Measurements from ENCODE around the gene APEH. TPM values are rescaled to one million over a fixed set of nuclear protein-coding genes. Genes with fewer than 3 reads are reported as not detected.
A peak's percentile ranks its signal among the peaks of the same experiment; 100 is the strongest.

The APEH gene
- polyA plus RNA-seq (ENCODE audit: insufficient read length in 4 of 4), result 100 to 1,000 TPM; 136 to 159 (median 151) TPM

DNA sequence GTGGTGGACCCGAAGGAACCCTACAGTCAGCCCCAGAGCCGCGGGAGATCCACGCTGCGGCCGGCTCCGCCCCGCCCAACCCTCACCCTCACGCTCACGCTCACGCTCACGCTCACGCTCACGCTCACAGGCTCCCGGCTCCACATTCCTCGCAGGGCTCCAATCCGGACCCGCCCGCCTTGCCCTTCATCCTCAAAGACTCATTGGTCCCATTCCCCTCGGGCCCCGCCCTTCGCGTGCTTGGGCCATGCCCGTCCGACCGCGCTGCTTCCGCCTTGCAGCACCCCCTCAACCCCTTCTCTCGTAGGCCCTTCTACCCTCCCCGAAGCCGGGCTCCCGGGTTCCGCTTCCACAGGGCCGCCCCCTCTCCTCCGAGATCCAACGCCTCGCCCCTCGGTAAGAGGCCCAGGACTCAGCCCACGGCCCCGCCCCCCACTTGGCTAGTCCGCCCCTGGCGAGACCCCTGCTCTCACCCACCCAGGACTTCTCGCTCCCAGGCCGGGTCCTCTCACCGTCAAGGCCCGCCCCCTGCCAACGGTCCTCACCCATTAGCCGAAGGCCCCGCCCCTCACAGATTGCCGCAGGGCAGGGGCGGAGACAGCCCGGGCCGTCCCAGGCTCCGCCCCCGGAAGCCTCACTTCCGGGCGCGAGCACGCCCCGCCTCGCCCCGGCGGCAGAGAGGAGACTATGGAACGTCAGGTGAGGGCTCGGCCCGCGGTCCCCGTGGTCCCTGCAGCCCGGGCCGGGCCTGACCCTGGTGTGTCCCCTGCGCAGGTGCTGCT lies at the start of gene APEH:
TSS of gene APEH (plus strand) at position 637 of the 782 bp plus-strand sequence. CDS start at position 688, 51 bp downstream.
- DNase-seq (ENCODE audit: low read depth in 4 of 4, low spot score in 2 of 4), result peak; percentile 84 to 90 (median 89)

DNA sequence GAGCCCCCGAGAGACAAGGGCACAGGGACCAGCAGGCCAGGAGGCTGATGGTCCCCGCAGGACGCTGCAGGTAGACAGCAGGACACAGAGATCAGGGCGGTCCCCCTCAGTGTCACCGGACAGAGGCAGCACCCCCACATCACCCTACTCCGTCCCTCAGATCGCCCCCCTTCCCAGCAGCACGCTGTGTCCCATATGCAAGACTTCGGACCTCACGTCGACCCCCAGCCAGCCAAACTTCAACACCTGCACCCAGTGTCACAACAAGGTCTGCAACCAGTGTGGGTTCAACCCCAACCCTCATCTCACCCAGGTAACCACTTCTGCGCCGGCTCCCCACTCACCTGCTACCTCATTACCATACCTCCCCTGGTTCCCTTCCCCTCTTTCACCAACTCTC lies 49.1 kb upstream of the APEH start:
- no peak for DNase-seq (ENCODE audit: low read depth in 4 of 4, low spot score in 2 of 4)

DNA sequence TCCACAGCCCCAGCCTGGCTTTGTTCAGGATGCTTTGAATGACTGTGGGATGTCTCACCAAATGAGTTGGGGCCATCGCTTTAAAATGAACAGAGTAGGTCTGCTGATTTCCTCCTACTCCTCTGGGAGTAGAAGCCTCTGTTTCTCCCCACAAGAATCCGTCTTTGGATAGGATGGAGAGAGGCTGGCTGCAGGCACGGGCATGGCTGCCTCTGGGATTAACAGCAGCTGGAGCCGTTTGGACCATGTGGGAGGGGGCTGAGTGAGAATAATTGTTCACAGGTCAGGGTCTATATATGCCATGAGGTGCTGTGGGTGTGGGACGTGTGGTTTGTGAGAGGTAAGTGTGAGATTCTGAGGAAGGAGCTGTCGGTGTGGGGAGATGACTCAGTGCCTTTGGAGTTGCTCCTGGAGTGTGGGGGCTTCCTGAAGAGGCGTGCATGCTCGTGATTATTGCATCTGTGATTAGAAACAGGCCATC lies 48.0 kb upstream of the APEH start:
- DNase-seq (ENCODE audit: low read depth in 4 of 4, low spot score in 2 of 4), result no peak

DNA sequence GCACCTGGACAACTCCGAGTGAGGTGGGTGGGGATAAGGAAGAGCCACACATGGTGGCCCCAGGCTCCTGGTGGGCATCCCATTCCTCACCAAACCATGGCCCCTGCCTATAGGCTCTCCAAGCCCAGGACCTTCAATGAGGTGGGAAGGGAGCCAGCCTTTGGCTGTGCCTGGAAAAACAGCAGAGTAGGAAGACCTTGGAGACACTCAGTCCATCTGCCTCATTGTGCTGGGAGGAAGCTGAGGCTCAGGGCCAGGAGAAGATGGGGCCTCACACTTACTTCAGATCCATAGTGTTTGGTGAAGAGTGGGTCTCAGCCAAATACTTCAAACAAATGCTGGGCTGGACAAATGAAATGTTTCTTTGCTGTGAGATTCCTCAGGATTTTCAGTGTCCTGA lies 47.4 kb upstream of the APEH start:
- DNase-seq (ENCODE audit: low read depth in 4 of 4, low spot score in 2 of 4), result no peak

DNA sequence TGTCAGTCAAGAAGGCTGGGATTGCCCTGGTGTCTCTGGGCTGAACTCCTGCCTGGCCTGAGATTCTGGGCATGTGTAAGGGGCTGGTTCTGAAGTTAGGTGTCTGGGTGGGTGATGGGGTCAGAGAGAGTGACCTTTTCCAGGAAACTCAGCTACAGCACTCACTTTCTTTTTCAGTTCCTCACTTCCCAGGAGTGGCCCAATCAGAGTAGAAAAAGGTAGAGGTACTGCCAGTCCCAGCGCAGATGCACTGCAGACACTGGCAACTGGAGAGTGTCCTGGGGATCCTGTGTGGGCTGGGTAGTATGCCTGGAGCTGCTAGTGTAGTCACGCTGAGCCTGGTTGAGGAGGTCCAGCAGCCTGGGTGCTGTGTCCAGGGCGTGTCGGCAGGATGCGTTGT lies 46.5 kb upstream of the APEH start:
- DNase-seq (ENCODE audit: low read depth in 4 of 4, low spot score in 2 of 4), result no peak

DNA sequence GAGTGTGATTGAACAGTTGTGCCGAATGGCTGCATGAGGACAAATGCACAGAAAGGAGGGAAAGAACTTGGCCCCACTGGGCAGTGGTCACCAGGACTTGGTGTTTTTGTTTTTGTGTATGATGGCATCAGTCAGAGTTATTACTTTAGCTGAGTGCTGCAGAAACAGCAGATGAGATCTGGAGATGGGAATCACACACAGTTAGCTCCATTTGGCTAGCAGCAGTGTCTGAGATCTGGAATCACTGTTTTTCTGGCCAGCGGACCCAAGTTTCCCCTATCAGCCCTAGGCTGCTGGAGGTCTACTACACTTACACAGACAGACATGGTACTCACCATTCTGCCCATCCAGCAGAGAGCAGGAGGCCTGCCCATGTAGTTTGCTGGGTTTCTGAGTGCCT lies 45.9 kb upstream of the APEH start:
- no peak for DNase-seq (ENCODE audit: low read depth in 4 of 4, low spot score in 2 of 4)

DNA sequence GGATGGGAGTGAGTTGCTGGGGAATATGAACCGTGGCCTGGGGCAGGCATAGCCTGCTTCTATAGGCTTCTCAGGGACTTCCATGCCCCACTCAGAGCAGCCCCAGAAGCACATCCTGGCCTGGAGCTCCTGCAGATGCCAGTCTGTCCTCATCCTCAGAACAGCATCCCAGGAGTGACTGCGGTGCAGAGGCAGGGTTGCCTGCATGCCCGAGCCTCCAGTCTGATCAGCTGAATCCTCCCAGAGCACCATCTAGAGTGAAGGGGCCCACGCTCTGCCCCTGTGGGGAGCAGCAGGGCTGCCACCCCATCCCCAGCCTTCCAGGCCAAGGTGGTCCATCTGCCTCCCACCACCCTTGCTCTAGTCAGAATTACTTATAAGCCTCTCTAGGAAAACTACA lies 44.7 kb upstream of the APEH start:
- no peak for DNase-seq (ENCODE audit: low read depth in 4 of 4, low spot score in 2 of 4)

DNA sequence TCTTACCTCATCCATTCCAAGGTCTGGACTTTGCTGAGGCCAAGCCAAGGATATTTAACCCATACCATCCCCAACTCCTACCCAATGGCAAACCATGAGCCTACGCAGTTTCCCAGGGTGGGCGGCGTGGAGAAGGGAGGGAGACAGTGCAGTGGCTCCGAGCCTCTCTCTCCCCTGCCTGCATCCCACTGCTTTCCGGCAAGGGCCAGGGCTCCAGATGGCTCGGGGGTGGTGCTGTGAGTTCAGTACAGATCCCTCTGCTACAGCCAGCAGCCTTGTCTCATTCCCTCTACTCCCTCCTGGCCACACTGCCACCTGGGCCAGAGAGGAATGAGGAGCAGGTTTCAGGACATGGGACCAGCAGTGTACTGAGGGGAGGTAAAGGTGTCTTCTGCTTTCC lies 44.3 kb upstream of the APEH start:
- DNase-seq (ENCODE audit: low read depth in 4 of 4, low spot score in 2 of 4), result no peak

DNA sequence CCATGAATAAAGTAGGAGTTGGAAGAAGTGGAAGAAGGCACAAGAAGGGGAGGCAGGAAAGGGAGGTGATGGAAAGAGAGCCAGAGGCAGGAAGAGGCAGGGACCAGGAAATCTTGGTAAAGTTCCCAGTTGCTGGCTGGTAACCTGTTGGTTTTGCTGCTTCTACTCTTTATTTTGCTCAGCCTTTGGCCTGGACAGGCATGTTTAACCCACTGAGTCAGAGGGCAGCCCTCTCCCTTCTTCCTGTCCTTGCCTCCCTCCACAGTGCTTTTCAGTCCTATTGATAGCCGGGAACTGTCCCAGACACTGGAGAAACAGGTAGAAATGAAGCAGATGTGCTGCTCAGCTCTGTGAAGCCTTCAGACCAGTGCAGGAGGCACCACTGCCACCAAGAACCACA lies 43.4 kb upstream of the APEH start:
- no peak for DNase-seq (ENCODE audit: low read depth in 4 of 4, low spot score in 2 of 4)

DNA sequence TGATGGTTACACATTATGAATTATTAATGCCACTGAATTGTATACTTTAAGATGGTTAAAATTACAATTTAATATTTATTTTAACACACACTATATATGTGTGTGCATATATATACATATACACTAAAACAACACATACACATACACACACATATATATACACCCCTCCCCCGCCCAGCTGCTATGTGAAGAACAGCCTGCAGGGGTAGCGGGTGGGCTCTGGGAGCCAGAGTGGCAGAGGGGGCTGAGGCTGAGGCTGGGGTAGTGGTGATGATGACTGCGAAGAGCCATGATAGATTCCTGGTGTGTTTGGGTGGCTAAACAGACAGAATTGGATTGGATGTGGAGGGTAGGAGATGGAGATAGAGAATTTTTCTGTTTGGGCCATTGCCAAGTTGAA lies 39.4 kb upstream of the APEH start:
- no peak for DNase-seq (ENCODE audit: low read depth in 4 of 4, low spot score in 2 of 4)

DNA sequence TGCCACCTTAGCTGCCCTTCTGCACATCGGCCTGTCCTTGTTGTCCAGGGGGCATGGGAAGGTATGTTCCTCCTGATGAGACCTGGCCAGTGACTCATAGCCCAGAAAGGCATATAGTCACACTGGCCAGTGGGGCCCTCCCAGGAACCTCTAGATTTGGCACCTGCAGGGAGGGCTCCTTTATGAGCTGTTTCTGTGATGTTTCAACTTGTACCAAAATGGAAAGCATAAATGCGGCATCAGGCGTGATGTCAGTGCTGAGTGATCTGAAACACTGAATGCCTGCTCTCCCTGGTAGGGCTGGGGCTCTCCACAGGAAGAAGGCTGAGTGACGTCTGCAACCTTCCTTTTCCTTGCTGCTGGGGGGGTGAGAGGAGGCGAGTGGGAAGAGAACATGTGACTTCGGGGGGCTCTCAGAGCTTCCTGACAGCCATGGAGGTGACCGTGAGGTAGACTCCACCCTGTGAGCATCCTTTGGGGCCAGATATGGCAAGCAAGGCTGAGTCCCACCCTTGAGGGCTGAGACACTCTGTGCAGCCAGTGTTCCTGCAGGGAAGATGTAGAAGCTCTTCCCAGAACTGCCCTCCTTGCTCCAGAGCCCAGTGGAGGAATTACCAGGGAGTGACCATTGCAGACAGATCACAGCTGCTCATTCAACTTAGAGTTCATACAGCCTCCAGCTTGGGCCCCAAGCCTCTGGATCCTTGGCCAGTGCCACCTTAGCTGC lies 37.1 kb upstream of the APEH start:
- no peak for DNase-seq (ENCODE audit: low read depth in 4 of 4, low spot score in 2 of 4)

DNA sequence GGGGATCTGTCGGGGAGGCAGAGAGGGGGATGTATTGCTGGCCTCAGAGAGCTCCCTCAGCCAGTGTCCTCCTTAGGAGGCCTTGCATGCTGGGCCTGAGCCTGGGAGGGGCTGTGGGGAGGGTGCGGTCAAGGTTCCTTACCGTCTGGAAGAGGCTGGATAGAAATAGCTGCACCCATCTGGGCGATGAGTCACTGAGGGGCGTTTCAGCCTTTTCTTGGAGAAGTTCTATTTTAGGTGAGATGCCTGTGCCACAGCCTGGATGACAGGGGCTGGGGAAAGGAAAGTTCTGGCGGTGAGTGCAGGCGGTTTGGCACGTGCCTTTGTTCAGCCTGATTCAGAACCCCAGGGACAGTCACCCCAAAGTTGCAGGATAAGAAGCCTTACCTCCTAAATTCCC lies 35.7 kb upstream of the APEH start:
- no peak for DNase-seq (ENCODE audit: low read depth in 4 of 4, low spot score in 2 of 4)

DNA sequence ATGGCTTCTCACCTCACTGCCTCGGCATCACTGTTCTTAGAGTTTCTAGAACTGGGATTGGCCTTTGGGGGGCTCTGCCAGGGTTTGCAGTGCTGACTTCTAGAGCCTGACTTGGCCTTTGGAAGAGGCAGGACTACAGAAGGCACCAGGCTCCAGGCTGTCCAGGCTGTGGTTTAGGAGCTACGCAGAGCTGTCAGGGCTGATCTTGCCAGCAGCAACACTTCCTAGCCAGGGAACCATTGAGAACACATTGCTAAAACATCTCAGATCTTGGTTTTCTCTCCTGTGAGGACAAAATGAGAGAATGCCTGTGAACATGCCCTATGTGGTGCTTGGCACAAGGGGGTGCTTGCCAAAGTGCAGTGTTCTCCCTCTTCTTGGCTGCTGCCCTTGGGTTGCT lies 34.6 kb upstream of the APEH start:
- no peak for DNase-seq (ENCODE audit: low read depth in 4 of 4, low spot score in 2 of 4)

DNA sequence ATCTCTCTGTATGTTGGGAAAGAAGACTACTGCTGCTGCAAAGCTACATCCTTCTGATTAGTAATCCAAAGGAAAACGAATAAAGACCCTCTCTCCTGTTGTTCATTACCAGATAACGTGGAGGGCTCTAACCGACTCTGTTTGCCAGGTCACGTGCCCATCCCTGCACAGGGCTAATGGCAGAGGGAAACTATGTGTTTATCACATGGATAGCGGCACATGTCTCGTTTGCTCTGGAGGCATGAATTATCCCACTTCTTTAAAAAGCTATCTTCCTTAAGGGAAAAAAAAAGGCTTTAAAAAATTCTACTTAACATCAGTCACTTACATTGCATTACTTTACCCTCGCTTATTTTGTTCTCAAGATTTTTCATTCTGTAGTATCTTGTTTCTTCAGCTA lies 32.9 kb upstream of the APEH start:
- DNase-seq (ENCODE audit: low read depth in 4 of 4, low spot score in 2 of 4), result no peak

DNA sequence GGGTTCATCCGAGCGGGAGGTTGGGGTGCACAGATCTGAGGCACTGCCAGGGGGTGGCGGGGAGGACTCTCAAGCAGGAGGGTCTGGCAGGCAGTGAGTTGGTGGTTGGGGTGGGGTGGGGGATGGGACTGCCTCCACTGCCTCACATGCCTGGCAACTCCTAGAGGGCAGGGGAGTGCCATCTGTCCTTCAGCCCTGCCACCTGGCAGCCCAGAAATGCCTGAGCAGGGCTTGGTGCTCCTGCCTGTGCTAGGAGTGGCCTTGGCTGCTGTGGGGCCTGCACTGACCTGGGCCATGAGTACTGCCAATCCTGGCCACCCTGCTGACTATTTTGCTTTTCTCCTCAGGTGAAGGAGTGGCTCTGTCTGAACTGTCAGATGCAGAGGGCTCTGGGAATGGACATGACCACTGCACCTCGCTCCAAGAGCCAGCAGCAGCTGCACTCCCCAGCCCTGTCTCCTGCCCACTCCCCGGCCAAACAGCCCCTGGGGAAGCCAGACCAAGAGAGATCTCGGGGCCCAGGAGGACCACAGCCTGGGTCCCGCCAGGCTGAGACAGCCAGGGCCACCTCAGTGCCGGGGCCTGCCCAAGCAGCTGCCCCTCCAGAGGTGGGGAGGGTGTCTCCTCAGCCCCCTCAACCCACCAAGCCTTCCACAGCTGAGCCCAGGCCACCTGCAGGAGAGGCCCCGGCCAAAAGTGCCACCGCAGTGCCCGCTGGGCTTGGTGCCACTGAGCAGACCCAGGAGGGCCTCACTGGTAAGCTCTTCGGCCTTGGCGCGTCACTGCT lies 32.0 kb upstream of the APEH start:
- no peak for DNase-seq (ENCODE audit: low read depth in 4 of 4, low spot score in 2 of 4)

DNA sequence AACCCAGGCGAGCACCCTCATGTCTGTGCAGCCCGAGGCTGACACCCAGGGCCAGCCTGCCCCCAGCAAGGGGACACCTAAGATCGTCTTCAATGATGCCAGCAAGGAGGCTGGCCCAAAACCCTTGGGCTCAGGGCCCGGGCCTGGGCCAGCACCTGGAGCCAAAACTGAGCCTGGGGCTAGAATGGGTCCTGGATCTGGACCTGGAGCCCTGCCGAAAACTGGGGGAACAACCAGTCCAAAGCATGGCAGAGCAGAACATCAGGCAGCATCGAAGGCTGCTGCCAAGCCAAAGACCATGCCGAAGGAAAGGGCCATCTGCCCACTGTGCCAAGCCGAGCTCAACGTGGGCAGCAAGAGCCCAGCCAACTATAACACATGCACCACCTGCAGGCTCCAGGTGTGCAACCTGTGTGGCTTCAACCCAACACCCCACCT lies 31.4 kb upstream of the APEH start:
- no peak for DNase-seq (ENCODE audit: low read depth in 4 of 4, low spot score in 2 of 4)

DNA sequence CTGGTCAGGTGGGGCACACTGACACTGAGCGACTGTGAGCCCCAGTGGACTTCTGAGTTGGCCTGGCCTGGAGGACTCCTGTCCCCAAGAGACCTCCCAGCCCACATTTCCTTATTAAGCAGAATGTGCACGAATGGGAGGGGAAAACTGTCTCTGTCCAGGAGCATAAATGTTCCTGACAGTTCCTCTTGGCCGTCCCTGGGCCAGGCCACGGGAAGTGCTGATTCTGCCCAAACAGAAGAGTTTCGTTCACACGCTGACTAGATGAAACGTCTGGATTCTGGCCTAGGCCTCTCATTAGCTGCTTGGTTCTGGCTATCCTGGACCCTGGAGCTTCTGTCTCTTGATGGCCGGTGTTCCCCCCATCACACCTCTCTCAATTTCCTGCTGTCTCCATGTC lies 29.5 kb upstream of the APEH start:
- DNase-seq (ENCODE audit: low read depth in 4 of 4, low spot score in 2 of 4), result no peak

DNA sequence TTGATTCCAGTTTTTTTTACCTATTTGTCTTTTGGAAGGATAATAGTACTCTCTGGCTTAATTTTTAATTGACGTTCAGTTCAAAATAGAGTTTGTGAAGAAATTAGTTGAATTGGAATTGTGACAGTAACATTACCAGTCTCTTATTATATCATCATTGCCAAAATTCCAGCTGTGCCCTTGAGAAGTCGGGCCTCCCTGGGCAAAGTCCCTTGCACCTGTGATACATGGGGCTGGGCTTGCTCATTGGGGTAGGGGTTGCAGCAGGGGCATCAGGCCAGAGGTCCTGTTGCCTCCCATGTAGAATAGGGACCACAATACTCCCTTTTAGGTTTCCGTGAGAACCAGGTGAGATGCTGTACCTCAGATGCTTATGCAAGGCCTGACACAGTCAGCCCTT lies 27.9 kb upstream of the APEH start:
- no peak for DNase-seq (ENCODE audit: low read depth in 4 of 4, low spot score in 2 of 4)

DNA sequence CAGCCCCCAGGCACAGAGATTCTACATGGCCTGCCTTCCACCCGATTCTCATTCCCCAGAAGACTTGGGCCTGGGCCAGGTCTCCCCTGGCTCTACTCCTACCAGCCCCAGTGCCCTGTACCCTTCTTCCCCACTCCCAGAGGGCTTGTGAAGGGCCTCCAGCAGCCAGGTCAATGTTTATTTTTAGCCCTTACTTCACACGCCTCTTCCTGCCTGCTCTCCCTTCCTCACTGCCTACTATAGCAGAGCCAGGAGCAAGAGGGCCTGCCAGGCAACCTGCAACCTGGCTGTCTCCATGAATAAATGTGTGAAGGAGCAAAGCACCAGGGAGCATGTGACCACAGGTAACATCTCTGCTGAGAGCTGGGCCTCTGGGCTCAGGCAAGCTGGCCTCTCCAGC lies 26.4 kb upstream of the APEH start:
- DNase-seq (ENCODE audit: low read depth in 4 of 4, low spot score in 2 of 4), result no peak

DNA sequence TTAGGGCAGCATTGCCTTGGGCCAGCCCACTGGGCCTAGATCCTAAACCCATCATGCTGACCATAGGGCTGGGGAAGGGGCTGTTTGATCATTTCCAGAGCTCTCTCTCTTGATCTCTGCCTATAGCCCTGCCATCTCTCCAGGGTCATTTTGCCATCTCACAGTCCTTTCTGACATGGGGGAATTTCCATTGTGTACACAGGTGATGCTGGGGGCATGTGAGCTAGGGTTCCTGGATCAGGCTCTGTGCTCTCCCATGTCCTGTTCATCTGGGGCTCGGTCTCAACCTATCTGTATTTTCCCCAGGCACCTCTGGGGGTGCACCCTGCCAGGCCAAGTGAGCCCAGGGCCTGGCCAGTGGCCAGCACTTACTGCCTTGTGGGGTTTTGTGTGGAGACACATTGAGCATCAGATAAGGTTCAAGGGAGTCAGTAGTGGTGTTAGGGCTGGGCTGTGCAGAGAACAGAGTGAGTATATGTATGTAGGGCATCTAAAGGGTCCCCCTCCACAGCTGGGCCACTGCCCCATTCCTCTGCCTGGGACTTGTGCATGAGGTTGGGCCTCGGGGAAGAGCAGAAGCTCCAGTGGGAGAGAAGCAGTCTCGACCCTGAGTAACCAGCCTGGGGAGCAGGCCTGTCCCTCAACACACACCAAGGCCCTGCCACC lies 25.7 kb upstream of the APEH start:
- no peak for DNase-seq (ENCODE audit: low read depth in 4 of 4, low spot score in 2 of 4)

DNA sequence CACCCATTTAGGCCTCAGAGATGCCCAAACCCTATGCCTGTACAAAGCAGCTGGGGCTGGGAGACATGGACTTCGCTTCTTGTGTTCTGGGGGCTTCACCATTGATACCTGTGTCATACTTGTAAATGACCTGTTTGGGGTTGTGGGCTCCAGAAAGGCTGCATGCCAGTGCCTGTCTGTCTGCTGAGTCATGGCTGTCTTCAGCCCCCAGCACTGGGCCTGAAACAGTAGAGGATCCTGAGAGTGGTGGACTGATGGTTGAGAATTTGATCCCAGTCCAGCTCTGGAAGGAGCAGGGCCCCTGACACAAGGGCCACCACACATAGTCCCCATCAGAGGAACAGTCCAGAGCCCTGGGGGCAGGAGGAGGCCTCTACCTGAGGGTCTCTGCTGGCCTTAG lies 24.6 kb upstream of the APEH start:
- no peak for DNase-seq (ENCODE audit: low read depth in 4 of 4, low spot score in 2 of 4)
